ENCODE results near the gene LMBRD1.

Gene LMBRD1

GRCh38 chr6:69624944-69625343 lies 171.9 kb downstream of the LMBRD1 start:
- in situ Hi-C loops (cut with HindIII; ENCODE audit: low pct_ligation_motif_present, low sequenced_read_pairs), result no loop called here
- TF ChIP-seq CTCF (IDR thresholded peaks at IDR 0.05; ENCODE audit: low read depth, low read length, missing control alignments), result no peak
- DNase-seq, result no peak

More at GRCh38 chr6:69624944-69625343, 171.9 kb downstream of the LMBRD1 start:
- H3K36me3 ChIP-seq (replicated peaks), result no peaks in the 10 kb centered on the region
- H3K27me3 ChIP-seq (replicated peaks), result no peaks in the 10 kb centered on the region
- H3K27ac ChIP-seq, result no peak overlapping the region
- no peak overlapping the region for H3K4me3 ChIP-seq (ENCODE audit: low read depth, low read length)
